ENCODE measurements around the gene JAM3.

GRCh38 chr11:134025082-134025429 lies 43.8 kb upstream of the JAM3 start:
- no peak for TF ChIP-seq EZH2phosphoT487 (IDR thresholded peaks at IDR 0.05; ENCODE audit: insufficient read depth, low read depth)
- no peak for TF ChIP-seq EZH2 (IDR thresholded peaks at IDR 0.05; ENCODE audit: insufficient read depth, poor library complexity, severe bottlenecking)
